Panc1 (cell line): ENCODE results near the gene SCG5.

Experiments
- CTCF ChIP-seq: fragments of 450-650 bp; IDR thresholded peaks from 2 replicates; pipeline ENCODE4 v1.5.1; 2017; ENCODE audit warnings: mild to moderate bottlenecking
- POLR2AphosphoS5 ChIP-seq: IDR thresholded peaks from 2 replicates; pipeline ENCODE4 v1.6.1; 2012; ENCODE audit warnings: mild to moderate bottlenecking, low read depth, low read length, moderate library complexity
- TCF7L2 ChIP-seq: IDR thresholded peaks from 2 replicates; pipeline ENCODE4 v1.6.1; 2011; ENCODE audit warnings: mild to moderate bottlenecking, low read depth, low read length, inconsistent platforms

GRCh38 chr15:32743411-32744140, 102.1 kb downstream of the SCG5 start:
- TF ChIP-seq POLR2AphosphoS5 (no peak), CTCF (no peak), TCF7L2 (no peak)
